PFSK-1 (cell line): ENCODE measurements around the gene TAL1.

ENCODE experiments used
- FOXP2 ChIP-seq: optimal IDR thresholded peaks from 2 replicates; pipeline ENCODE3; 2011; ENCODE audit warnings: borderline replicate concordance, control low read depth, inconsistent platforms; ENCODE audit not compliant: insufficient read depth; ENCODE audit errors: extremely low read length, extremely low read depth
- POLR2AphosphoS5 ChIP-seq: IDR thresholded peaks from 2 replicates; pipeline ENCODE4 v1.6.1; 2012; ENCODE audit warnings: low read depth, mild to moderate bottlenecking, control low read depth, low read length, moderate library complexity
- REST ChIP-seq, 2 experiments: IDR thresholded peaks; 2 replicates each; pipeline versions ENCODE4 v1.6.1 to v1.8.0; 2011 to 2012; ENCODE audit warnings: low read depth in 2 of 2, low read length in 2 of 2, control low read depth in 1 of 2, inconsistent platforms in 1 of 2, mild to moderate bottlenecking in 1 of 2, moderate library complexity in 1 of 2; ENCODE audit not compliant: insufficient read depth in 1 of 2
- SIN3A ChIP-seq: IDR thresholded peaks from 2 replicates; pipeline ENCODE4 v1.6.1; 2012; ENCODE audit warnings: mild to moderate bottlenecking, low read length, moderate library complexity, borderline replicate concordance; ENCODE audit not compliant: insufficient read depth
- TAF1 ChIP-seq: IDR thresholded peaks from 2 replicates; pipeline ENCODE4 v1.6.1; 2012; ENCODE audit warnings: low read length, control low read depth, borderline replicate concordance; ENCODE audit not compliant: insufficient read depth

The TAL1 gene

GRCh38 chr1:47175227-47175934 lies 56.6 kb downstream of the TAL1 start:
- TF ChIP-seq TAF1: no peak
- no peak for TF ChIP-seq POLR2AphosphoS5
- TF ChIP-seq REST (IDR thresholded peaks at IDR 0.05; ENCODE audit: insufficient read depth in 1 of 2, low read depth in 2 of 2, low read length in 2 of 2): no peak
- TF ChIP-seq FOXP2: no peak
- TF ChIP-seq SIN3A: no peak

- TF ChIP-seq REST (IDR thresholded peaks at IDR 0.05; ENCODE audit: insufficient read depth in 1 of 2, low read depth in 2 of 2, low read length in 2 of 2) (no peak), FOXP2 (no peak), SIN3A (no peak)
These were observed 57.4 kb downstream of the TAL1 start for GRCh38 chr1:47174656-47175020.

- no peak for TF ChIP-seq POLR2AphosphoS5
- TF ChIP-seq TAF1: no peak
These were observed 59.2 kb downstream of the TAL1 start for GRCh38 chr1:47172782-47173181.
